ENCODE data around the gene TM4SF4.

GRCh38 chr3:149542375-149543312 is 68.1 kb downstream of the TM4SF4 start:
- TF ChIP-seq CTCF (conservative IDR thresholded peaks at IDR 0.05) (no peak), ZFX (IDR thresholded peaks at IDR 0.05) (no peak)

Measured in C4-2B (cell line).